ENCODE results near the gene PARD3B.

GRCh38 chr2:204720874-204721273 lies 175.6 kb downstream of the PARD3B start:
- TF ChIP-seq SMC3 (IDR thresholded peaks at IDR 0.05; ENCODE audit: low read depth, low read length) (no peak), MAFK (IDR thresholded peaks at IDR 0.05; ENCODE audit: low read depth, low read length) (no peak), POLR2A (IDR thresholded peaks at IDR 0.05; ENCODE audit: low read depth, low read length) (no peak), CTCF (conservative IDR thresholded peaks at IDR 0.05; ENCODE audit: low read depth, low read length) (no peak), ELK1 (IDR thresholded peaks at IDR 0.05; ENCODE audit: borderline replicate concordance, low read depth, low read length) (no peak), USF2 (IDR thresholded peaks at IDR 0.05; ENCODE audit: low read depth, low read length) (no peak), MXI1 (IDR thresholded peaks at IDR 0.05; ENCODE audit: borderline replicate concordance, low read depth, low read length) (no peak), RAD21 (IDR thresholded peaks at IDR 0.05; ENCODE audit: low read length) (no peak), RCOR1 (IDR thresholded peaks at IDR 0.05; ENCODE audit: insufficient replicate concordance, low read length) (no peak), MAZ (IDR thresholded peaks at IDR 0.05; ENCODE audit: borderline replicate concordance, low read depth, low read length) (no peak)
